IPS-NIHi7 (cell line): ENCODE measurements around the gene PARP15.

ENCODE experiments used
- DNase-seq: peaks from one replicate; pipeline ENCODE4 v3.0.0; 2012; ENCODE audit warnings: mixed read lengths; ENCODE audit errors: extremely low spot score

PARP15 gene

GRCh38 chr3:122572940-122573412 is 4.5 kb upstream of the PARP15 start:
- peak; percentile 31 for DNase-seq

GRCh38 chr3:122576174-122576940 is 1.1 kb upstream of the PARP15 start:
- no peak for DNase-seq

DNA sequence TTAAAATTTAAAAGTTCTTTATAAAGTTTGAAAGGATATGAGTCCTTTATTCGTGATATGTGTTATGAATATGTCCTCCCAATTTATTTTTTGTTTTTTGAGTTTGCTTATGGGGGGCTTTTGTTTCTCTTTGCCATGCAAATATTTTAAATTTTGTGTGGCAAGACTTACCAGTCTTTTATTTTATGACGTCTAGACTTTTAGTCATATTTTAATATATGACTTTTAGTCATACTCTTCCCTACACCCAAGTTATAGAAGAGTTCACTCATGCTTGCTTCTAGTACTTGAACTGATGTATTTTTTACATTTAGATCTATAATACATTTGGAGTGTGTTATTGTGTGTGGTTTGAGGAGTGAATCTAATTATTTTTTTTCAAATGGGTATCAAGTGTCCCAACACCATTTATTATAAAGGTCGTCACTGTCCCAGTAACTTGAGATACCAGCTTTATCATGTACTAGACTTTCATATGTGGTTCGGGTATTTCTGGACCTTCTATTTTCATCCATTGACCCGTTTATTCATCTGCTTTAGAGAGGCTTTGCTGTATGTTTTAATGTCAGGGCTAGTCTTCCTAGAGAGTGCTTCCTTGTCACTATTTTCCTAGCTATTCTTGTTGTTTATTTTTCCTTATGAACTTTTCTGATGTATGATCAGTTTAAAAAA is 755 bp downstream of the PARP15 start:
- DNase-seq: no peak

DNA sequence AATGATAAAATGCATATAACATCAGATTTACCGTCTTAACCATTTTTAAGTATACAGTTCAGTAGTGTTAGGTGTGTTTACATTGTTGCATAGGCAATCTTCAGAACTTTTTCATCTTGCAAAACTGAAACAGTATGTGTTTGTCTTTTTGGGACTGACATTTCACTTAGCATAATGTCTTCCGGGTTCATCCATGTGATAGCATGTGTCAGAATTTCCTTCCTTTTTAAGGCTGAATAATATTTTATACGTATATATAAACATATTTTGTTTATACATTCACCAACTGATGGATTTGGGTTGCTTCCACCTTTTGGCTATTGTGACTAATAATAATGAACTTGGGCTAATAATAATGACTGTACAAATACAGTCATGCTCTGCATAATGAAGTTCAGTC is 3.0 kb downstream of the PARP15 start:
- no peak for DNase-seq

- no peak for DNase-seq
Observed at GRCh38 chr3:122581622-122582021, 4.2 kb downstream of the PARP15 start.

DNA sequence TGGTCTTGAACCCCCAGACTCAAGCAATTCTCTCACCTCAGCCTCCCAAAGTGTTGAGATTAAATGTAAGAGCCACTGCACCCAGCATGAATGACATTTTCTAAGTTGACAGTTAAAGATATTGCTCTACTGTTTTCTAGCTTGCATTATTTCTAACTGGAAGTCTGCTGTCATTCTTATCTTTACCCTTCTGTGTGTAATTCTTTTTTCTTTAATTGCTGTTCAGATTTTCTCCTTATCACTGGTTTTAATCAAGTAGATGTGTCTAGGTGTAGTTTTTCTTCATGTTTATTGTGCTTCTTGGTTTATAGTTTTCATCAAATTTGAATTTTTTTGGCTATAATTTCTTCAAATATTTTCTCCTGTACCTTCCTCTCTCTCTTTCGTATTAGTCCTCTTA is 4.9 kb downstream of the PARP15 start:
- DNase-seq: no peak

GRCh38 chr3:122586098-122586497 is 8.6 kb downstream of the PARP15 start:
- DNase-seq: no peak

GRCh38 chr3:122586773-122587485 is 9.5 kb downstream of the PARP15 start:
- no peak for DNase-seq

GRCh38 chr3:122587572-122587971 is 10.1 kb downstream of the PARP15 start:
- no peak for DNase-seq

DNA sequence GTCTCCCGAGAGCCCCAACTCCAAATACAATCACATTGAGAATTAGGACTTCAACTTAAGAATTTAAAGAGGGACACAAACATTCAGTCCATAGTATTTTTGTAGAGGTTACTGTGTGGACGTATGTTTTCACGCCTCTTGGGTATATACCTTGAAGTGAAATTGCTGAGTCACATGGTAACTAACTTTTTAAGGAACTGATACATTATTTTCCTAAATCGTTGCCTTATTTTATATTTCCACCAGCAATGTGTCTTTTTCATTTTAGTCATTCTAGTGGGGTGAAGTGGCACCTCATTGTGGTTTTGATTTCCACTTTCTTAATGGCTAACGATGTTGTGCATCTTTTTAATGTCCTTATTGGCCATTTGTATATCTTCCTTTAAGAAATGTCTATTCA is 11.8 kb downstream of the PARP15 start:
- no peak for DNase-seq

DNA sequence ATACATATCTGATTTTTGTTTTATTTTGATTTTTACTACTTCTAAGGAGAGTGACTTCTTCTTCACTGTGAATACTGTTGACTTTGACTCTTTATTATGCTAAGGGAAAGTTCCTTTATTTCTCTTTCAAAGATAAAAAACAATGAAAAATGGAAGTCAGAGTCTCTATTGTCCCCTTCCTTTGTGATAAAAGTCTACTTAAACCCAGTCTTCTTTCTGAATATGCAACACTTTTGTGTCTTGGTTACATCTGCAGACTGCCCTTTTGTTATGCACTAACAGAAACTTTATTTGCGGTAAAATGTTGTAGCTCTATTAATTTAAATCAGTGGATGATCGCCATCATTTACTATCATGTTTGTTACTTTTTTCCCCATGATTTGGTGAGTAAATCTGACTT is 13.2 kb downstream of the PARP15 start:
- DNase-seq: no peak

GRCh38 chr3:122594025-122594424 is 16.6 kb downstream of the PARP15 start:
- DNase-seq: no peak

- DNase-seq: no peak
Observed at GRCh38 chr3:122598151-122598550, 20.7 kb downstream of the PARP15 start.

DNA sequence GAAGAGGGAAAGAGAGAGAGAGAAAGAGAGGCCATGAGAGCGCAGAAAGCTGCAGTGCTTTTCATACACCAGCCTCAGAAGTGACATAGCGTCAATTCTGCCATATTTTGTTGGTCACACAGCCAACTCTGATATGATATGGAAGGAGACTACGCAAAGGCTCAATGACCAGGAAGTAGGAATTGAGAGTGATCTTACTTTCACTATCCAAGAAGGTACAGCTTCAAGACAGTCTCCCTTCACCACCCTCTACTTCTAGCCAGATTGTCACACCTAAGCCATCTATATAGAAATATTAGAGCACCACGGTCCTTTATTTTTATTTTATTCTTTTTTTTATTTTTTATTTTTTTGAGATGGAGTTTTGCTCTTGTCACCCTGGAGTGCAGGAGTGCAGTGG is 21.1 kb downstream of the PARP15 start:
- DNase-seq: no peak

- no peak for DNase-seq
Observed at GRCh38 chr3:122602011-122602710, 24.7 kb downstream of the PARP15 start.

DNA sequence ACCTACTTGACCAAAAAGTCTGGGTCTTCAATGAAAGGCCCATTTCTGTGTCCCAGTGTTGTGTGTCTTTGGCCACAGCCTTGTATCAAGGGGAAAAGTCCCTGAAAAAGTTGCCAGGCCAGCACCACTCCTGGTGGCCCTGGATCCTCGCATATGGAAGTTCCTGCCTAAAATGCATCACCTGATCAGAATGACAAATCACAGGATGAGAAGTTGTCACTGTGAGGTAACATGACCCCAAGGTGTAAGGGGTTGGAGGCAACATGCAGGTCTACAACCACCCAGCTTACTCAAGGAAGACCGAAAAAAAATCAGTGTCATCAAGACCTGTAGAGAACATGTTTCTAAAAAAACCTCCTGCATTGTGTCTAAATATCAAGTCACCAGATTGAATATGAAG is 25.6 kb downstream of the PARP15 start:
- no peak for DNase-seq

GRCh38 chr3:122606330-122606729 is 28.9 kb downstream of the PARP15 start:
- no peak for DNase-seq

DNA sequence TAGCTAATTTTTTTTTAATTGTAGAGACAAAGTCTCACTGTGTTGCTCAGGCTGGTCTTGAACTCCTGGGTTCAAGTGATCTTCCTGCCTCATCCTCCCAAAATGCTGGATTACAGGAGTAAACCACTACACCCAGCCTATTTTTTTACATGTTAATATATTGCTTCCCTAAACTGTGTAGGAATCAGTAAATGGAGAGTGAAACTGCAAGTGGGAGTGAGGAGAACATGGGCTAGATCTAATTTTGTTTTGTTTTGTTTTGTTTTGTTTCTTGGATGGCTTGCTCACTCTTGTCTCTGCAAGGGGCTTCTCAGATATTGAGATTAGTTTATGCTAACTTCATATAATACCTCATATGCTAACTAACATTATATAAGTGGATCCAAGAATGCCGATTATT is 31.5 kb downstream of the PARP15 start:
- no peak for DNase-seq

DNA sequence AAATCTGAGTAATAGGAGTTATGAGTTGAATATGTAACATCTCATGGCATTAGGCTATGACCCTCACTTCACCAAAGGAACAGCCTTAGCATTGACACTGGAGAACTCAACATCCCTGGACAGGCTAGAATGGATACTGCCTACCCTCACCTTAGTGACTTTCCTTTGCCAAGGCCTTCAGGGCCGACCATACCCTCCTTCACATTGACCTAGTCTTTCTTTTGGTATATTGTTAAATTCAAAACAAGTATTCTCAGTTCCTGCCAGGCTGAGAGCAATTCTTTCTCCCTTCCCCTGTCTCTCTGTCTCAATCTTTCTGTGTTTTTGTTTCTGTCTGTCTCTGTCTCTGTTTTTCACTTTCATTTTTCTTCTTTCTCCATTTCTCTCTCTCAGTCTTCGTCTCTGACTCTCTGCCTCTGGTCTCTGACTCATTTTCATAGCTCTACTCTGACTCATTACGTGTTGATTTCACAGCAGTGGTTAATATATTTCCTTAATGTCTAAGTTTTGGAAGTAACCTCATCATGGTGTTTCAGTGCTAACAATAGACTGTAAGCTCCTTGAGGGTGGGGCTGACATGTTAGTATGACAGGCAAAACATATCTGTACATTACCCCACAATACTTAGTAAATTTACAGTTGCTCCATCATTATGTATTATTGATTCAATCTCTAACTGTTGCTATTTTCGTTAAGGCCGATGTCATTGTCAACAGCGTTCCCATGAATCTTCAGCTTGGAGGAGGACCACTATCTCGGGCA is 32.5 kb downstream of the PARP15 start:
- no peak for DNase-seq

DNA sequence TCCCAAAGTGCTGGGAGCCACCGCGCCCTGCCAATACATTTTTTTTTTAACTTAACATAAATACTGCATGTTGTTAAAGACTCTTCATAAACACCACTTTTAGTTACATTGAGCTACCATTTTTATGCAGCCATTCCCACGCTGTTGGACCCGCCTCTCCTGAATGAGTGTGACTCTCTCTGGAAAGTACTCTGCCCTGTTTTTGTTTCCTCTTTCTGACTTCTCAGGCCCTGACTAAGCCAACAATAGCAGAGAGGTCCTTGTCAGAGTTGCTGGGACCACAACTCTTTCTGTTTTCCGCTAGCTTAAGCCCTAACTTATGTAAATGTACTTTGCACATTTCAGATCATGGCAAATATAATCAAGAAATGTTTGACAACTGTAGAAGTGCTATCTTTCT is 35.2 kb downstream of the PARP15 start:
- no peak for DNase-seq

DNA sequence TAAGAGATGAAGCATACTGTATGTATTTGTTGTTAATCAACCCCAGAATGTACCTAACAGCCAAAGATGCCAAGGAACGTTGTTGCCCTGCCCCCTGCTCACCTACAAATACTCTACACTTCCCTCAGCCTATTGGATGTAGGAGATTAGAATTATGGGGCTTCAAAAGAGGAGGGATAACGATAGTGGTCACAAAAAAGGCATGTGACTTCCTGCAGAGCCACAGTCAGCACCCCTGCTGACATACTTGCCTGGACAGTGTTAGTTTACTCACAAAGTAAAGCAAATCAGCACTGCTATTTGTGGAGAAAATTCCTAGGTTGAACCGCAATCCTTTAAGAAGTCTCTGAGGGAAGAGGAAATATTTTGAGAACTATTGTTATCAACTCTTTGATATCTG is 37.9 kb downstream of the PARP15 start:
- DNase-seq: peak; percentile 29
